KOPT-K1 (cell line): ENCODE measurements around the gene FBXW7.

ENCODE experiments used
- H3K27ac ChIP-seq: fragments of 200-600 bp; sonication (generic); 2 replicates; pipeline ENCODE4 v1.5.1; 2016; ENCODE audit warnings: antibody characterized with exemption, mild to moderate bottlenecking, low read depth, low read length; ENCODE audit not compliant: poor library complexity, severe bottlenecking
- H3K36me3 ChIP-seq: fragments of 200-600 bp; sonication (generic); 2 replicates; pipeline ENCODE4 v1.5.1; 2017; ENCODE audit warnings: antibody characterized with exemption, mild to moderate bottlenecking, low read length, moderate library complexity; ENCODE audit not compliant: insufficient read depth
- H3K9me3 ChIP-seq: fragments of 200-600 bp; sonication (generic); 2 replicates; pipeline ENCODE4 v1.5.1; 2017; ENCODE audit warnings: antibody characterized with exemption, low read length, mild to moderate bottlenecking; ENCODE audit not compliant: insufficient read depth, poor library complexity, severe bottlenecking

Gene FBXW7

DNA sequence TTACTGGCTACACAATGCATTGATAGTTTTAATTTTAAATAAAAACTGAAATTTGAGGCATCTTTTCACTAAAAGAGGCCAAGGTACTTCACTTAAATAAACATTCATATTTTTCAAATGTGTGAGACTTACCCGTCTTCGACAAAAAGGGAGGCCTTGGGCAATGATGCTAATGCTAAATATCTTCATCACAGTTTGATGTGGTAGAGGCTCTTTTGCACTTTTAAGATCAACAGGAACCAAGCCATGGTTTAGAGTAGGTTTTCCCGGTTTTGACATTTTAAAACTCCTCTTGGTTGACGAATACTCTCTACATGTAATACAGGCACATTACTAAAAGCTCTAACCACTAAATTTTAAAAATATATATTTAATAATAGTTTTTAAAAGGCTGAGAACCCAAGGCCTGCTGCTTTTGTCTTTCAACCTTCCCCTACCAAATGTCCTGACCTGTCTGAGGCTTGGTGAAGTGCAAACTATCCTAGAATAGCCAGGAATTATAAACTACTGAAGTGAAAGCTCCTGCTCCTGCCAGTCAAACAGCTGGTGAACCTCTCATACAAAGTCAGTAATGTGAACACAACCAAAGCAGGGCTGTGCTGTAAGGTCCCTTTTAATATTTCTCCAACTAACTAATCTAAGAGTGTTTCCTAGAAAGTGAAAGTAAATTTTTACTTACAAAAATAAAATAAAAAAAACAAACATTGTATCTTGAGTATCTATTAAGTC, 153.7 kb downstream of the FBXW7 start:
- Histone ChIP-seq H3K27ac (peak overlapping the region; percentile 49), H3K9me3 (no peaks in the 10 kb centered on the region)

DNA sequence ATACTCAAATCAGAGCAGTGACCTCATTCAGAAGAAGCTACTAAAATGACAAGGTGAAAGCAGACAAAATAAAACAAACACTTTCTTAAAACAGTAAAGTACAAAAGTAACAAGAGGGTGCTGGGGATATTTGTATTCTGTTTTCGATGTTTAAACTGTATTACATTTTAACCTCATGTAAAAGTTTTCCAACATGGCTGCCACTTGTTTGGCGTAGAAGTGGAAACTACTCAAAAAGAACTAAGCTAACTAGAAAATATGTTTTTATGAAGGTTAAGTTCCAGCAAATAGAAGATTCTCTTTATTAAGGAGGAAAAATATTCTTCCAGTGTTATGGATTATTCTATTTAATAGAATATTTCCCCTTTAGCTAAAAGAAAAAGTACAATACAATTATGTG, 155.0 kb downstream of the FBXW7 start:
- no peaks in the 10 kb centered on the region for H3K9me3 ChIP-seq
- no peak overlapping the region for H3K27ac ChIP-seq
- no peaks in the 10 kb centered on the region for H3K36me3 ChIP-seq

More for the DNA sequence above, 153.7 kb downstream of the FBXW7 start:
- no peaks in the 10 kb centered on the region for H3K36me3 ChIP-seq

DNA sequence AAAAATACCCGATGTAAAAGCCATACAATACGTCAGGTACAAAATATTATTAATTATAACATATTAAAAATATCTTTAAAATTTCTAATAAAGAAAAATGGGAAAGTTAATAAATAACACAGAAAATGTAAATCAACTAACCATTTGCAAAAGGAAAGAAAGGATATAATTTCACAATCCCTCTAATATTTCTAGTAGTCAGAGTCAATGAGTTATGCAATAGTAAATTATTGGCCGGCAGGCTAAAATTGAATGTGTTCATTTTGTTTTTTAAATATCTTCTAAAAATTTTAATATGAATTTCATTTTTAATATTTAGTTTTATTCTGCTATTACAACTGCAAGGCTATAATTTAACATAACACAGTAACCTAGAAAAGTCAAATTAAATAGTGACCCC, 155.7 kb downstream of the FBXW7 start:
- no peak overlapping the region for H3K27ac ChIP-seq
- H3K9me3 ChIP-seq, result no peaks in the 10 kb centered on the region
- no peaks in the 10 kb centered on the region for H3K36me3 ChIP-seq

DNA sequence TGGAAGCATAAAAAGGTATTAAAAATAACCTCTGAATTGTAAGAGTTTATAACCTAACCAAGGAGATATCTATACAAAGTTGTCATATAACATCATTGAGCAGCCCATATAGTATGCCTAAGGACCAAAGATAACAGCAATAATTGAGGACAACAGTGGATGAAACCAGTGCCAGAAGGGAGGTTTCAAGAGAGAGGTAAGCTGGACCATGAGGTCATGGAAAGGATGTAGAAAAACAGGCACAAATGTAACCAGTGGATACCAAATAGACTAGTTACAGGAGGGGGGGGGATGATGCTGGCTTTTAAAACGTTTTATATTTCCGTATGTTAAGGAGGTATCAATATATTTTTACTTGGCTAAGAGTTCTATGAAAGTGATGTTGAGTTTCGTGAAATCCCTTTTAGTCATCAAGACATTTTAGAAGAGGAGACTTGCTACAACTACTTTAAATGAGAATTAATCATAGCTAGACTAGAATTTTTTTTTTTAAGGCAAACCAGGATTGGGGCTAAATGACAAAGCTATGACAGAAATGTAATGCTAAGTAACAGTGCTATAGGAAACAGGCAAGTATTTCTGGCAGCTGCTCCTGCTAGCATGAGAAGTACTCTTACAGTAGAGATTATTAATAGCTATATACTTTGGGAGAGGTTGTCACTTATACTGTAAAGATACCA, 161.1 kb downstream of the FBXW7 start:
- no peak overlapping the region for H3K27ac ChIP-seq
- H3K36me3 ChIP-seq, result no peaks in the 10 kb centered on the region
- no peaks in the 10 kb centered on the region for H3K9me3 ChIP-seq

DNA sequence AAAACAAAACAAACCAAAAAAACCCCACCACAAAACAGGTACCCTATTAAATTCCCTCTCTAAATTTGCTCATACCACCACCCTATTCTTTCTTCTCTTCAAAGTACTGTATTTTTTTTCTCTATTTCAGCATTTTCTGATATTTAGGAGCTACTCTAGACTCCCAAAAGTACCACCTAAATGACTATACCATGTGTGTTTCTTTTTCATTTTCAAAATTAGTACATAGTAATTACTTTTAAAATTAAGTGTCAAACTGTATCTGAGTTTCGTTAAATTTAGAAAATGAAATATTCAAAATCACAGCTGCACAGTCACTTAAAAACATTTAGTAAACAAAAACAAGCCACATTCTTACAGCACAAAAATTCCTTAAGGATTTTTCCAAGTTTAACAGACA, 161.7 kb downstream of the FBXW7 start:
- Histone ChIP-seq H3K36me3 (no peaks in the 10 kb centered on the region), H3K27ac (no peak overlapping the region), H3K9me3 (no peaks in the 10 kb centered on the region)

DNA sequence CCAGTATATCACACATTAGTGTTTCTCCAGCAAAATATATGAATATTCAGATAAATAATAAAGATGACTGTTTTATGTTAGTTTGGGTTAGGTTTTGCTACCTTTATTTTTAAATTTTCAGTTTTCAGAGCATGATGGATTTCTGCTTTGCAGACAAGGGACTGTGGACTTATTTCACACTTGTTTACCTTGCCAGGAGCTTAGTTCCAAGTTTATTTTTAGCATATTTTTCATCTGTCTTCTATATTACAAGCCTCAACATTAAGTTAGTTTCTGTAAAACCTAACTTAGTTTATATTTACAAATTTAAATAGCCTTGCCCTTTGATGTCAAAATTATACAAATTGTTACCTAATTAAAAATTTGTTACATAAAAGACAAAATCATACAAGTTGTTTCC, 163.4 kb downstream of the FBXW7 start:
- Histone ChIP-seq H3K36me3 (no peaks in the 10 kb centered on the region), H3K27ac (no peak overlapping the region), H3K9me3 (no peaks in the 10 kb centered on the region)

DNA sequence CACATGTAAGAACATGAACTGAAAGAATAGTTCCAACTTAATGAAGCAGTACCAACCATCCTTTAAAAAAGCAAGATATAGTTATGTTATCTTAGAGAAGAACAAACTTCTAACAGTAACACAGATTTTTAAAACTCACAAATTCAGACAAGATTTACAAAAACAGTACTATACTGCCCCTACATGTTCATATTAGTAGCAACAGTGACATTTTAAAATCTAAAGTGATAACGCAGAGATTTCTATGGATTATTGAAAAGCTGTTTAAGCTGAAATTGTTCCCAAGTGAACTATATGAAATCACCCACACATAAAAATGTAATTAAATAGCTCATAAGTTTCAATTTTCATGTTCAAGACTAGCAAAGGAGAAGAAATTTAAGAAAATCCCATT, 166.0 kb downstream of the FBXW7 start:
- Histone ChIP-seq H3K36me3 (peaks cover 6% of the 10 kb centered on the region), H3K27ac (no peak overlapping the region), H3K9me3 (peaks cover 4% of the 10 kb centered on the region)

DNA sequence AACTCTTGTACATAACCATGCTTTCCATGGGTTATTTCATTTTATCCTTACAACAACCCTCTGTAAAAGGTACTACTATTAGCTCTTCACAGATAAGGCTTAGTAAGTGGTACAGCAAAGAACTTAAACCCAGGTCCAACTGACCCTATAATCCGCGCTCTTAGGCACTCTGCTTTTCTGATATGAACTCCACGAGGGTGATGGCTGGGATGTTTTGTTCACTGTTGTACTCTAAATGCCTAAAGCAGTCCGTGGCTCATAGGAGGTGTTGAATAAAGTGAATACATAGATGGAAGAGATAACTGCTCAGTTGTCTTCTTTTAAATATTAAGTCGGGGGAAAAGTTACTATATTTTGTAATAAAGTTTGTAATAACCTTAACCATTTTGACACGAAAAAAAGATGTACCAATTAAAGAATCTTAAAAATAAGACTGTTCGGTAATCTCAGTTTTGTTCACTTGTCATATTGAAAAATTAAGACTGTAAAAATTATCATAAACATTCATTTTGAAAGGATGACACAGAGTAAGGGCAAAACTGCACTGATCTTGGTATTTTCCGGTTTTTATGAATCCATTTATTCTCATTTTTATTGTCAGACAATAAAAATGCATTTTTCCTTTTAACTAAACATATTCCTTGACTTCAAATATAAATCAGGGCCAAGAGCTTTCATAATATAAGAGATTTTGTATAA, 166.5 kb downstream of the FBXW7 start:
- no peak overlapping the region for H3K27ac ChIP-seq
- H3K36me3 ChIP-seq, result peaks cover 6% of the 10 kb centered on the region
- H3K9me3 ChIP-seq, result peaks cover 4% of the 10 kb centered on the region

DNA sequence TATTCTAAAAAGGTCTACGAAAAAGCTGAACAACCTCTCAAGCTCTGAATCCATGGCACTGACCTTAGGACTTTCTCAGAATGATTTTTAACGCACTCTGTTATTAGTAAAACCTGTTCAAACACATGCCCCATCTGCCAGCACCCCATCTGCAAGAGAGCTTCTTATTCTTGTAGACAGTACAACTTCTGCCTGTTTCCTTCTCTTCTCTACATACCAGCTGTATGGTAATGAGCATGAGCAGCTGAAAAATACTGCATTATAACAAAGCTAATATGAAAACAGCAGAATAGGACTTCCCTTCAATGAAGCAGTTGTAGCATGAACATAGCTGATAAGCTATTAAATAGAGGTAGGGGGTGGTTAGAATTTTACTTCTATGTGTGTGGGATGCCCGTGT, 167.9 kb downstream of the FBXW7 start:
- no peak overlapping the region for H3K27ac ChIP-seq
- H3K36me3 ChIP-seq, result peaks cover 6% of the 10 kb centered on the region
- H3K9me3 ChIP-seq, result peaks cover 4% of the 10 kb centered on the region

DNA sequence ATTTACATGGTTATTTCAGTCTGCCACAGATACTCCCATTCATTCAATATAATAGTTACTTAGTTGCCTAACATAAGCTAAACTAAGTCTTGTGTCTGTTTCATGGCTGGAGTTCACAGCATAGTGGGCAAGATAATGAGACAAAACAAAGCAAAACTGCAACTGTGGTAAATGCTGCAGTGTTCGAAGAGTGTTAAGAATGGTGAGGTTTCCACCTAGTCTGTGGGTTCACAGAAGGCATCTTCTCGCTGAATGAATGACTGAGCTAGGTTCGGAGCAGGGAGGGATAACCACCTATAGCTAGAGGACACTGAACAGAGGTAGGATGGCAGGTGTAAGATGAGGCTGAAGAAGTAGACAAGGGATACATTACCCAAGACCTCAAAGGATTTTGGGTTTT, 171.0 kb downstream of the FBXW7 start:
- peaks cover 4% of the 10 kb centered on the region for H3K9me3 ChIP-seq
- no peak overlapping the region for H3K27ac ChIP-seq
- H3K36me3 ChIP-seq, result peaks cover 6% of the 10 kb centered on the region

DNA sequence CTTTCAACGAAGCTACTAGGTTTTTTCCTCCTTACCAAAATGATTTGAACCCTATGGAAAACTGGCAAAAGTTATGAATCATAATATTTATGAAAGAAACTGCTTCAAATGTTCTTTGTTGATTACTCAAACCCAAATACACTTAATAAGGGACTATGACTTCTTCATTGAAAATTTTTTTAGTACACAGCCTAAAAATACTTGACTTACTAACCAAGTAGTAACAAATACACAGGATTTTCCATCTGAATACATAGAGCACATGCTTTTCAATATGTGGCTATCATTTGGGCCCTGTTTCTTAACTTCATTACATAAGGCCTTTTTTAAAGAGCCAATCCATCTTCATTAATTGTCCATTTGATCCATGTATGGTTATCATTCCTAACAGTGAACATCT, 171.5 kb downstream of the FBXW7 start:
- no peak overlapping the region for H3K27ac ChIP-seq
- H3K36me3 ChIP-seq, result peaks cover 6% of the 10 kb centered on the region
- H3K9me3 ChIP-seq, result peaks cover 4% of the 10 kb centered on the region

DNA sequence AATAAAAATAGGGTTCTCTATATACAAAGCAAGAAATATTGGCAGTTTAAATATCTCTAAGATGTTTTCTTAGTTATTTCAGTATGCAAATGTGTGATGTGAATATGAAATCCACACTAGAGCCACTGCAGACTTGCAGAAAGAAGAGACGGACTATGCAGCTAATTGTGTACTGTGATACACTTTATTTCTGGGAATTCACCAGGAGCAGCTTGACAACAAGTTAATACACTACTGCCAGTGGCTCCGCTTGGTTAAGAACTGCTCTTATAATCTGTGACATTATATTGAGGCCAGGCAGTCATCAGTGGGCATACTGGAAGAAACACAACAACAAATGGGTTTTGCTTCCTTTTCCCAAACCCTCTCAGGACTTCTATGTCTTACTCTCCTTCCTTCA, 172.0 kb downstream of the FBXW7 start:
- no peak overlapping the region for H3K27ac ChIP-seq
- H3K36me3 ChIP-seq, result peaks cover 6% of the 10 kb centered on the region
- peaks cover 4% of the 10 kb centered on the region for H3K9me3 ChIP-seq

DNA sequence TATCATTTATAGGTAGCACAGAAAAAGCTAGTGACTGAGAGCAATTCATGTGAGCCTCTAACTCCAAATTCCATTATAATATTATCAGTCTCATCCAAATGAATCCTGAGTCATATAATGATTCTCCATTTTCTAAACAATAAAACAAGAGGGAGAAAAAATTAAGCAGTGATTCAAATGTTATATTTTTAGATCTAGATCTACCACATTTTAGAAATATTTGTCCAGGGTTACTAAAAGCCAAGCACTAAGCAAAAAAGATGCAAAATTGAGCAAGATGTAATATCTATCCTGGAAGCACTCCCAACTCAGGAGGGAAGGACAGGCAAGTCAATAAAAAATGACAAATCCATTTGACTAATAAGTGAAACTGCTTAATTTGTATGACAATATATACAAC, 172.8 kb downstream of the FBXW7 start:
- H3K9me3 ChIP-seq, result peaks cover 4% of the 10 kb centered on the region
- peaks cover 6% of the 10 kb centered on the region for H3K36me3 ChIP-seq
- no peak overlapping the region for H3K27ac ChIP-seq

DNA sequence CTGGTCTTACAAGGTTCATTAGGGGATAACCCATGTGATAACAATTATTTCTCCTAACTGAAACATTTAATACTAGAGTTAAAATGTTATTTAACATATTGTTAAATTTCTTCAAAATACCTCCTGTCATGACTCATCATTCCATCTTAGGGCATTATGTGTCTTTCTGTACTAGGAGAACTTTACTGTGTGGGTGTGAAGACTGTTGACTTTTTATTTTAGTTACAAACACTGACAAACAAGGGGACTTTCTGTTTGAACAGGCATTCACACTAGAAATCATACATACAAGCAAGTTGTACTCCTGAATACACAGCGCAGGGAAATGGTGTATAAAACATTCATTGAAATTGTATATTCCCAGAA, 175.9 kb downstream of the FBXW7 start:
- no peaks in the 10 kb centered on the region for H3K9me3 ChIP-seq
- no peak overlapping the region for H3K27ac ChIP-seq
- no peaks in the 10 kb centered on the region; the same call in 1 of the 2 replicates for H3K36me3 ChIP-seq

DNA sequence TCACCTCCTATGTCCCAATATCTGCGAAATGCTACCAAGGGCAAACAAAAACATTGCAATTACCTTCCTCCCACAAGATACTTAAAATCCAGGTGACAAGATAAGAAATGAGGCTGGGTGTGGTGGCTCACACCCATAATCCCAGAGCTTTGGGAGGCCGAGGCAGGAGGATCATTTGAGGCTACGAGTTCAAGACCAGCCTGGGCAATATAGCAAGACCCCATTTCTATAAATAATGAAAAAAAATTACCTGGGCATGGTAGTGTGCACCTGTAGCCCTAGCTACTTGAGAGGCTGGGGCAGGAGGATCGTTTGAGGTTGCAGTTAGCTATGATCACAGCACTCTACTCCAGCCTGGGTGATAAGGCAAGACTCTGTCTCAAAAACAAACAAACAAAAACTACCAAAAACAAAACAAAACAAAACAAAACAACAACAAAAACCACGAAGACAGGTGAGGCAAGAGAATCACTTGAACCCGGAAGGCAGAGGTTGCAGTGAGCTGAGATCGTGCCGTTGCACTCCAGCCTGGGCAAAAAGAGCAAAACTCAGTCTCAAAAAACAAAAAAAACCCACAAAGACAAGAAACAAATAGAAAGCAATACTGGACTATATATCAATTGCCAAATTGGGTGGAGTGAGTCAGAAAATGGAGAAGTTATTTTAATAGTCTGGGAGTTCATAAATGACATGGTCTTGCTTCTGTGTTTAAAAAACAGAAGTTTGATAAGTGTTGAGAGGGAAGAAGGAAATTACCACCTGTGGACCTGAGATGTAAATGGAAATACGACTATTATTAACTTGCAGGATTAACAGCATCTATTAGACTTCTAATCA, 176.5 kb downstream of the FBXW7 start:
- Histone ChIP-seq H3K36me3 (no peaks in the 10 kb centered on the region), H3K9me3 (no peaks in the 10 kb centered on the region), H3K27ac (no peak overlapping the region)
